ENCODE results near the gene CHRNB1.

Gene CHRNB1, protein sequence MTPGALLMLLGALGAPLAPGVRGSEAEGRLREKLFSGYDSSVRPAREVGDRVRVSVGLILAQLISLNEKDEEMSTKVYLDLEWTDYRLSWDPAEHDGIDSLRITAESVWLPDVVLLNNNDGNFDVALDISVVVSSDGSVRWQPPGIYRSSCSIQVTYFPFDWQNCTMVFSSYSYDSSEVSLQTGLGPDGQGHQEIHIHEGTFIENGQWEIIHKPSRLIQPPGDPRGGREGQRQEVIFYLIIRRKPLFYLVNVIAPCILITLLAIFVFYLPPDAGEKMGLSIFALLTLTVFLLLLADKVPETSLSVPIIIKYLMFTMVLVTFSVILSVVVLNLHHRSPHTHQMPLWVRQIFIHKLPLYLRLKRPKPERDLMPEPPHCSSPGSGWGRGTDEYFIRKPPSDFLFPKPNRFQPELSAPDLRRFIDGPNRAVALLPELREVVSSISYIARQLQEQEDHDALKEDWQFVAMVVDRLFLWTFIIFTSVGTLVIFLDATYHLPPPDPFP

DNA sequence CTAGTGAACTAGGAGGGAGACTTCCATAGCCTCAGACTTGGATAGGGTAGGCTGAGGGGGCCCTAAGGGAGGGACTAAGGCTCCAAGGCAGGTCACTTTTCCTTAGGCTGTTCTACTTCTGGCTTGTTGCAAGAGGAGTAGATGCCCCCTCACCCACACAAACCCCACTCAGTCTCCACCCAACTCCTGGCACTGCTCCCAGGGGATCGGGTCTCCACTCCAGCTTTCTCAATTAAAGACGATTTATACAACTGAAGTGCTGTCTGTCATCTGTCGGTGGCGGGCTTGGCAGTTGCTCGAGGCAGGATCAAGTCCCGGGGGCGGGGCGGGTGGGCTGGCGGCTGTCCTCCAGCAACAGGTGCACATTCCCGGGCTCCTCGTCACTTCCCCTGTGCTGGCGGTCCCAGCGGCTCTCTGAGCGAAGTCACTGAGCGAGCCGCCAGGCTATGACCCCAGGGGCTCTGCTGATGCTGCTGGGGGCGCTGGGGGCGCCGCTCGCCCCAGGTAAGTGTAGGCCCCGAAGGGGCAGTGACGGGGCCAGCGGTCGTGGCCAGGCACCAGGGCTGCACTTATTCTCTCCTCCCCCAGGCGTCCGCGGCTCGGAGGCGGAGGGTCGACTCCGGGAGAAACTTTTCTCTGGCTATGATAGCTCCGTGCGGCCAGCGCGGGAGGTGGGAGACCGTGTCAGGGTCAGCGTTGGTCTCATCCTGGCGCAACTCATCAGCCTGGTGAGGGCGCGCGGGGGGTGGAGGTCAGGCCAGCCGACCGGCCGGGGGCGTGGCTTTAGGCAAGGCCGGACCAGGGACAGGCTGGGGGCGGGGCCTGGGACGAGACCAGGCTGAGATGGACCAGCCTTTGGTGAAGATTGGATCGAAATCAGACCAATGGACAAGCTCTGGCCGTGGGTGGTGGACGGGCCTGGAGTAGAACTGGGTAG lies at the start of gene CHRNB1:
Gene CHRNB1, plus strand, starts transcription at position 380 of the 937 bp plus-strand sequence. Its CDS starts 67 bp downstream, at position 447.
- DNase-seq: no peak

DNA sequence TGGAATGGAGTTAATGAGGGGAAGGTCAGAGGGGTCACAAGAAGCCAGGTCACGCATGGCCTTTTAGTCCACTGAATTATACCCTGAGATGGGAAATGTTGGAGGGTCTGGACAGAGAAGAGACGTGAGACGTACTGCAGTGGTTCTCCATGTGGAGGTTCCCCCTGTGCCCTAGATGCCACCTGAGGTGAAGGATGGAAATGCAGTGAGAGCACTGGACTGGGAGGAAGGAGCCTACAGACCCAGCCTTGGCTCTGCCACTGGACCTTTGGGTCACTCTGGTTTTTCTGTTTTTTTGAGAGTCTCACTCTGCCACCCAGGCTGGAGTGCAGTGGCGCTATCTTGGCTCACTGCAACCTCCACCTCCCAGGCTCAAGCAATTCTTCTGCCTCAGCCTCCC lies 48.7 kb upstream of the CHRNB1 start:
- no peak for DNase-seq

GRCh38 chr17:7398612-7399011 lies 46.2 kb upstream of the CHRNB1 start:
- no peak for DNase-seq

GRCh38 chr17:7403043-7403726 lies 41.7 kb upstream of the CHRNB1 start:
- DNase-seq: no peak

- no peak for DNase-seq
Measured at GRCh38 chr17:7403727-7403976, 41.2 kb upstream of the CHRNB1 start.

DNA sequence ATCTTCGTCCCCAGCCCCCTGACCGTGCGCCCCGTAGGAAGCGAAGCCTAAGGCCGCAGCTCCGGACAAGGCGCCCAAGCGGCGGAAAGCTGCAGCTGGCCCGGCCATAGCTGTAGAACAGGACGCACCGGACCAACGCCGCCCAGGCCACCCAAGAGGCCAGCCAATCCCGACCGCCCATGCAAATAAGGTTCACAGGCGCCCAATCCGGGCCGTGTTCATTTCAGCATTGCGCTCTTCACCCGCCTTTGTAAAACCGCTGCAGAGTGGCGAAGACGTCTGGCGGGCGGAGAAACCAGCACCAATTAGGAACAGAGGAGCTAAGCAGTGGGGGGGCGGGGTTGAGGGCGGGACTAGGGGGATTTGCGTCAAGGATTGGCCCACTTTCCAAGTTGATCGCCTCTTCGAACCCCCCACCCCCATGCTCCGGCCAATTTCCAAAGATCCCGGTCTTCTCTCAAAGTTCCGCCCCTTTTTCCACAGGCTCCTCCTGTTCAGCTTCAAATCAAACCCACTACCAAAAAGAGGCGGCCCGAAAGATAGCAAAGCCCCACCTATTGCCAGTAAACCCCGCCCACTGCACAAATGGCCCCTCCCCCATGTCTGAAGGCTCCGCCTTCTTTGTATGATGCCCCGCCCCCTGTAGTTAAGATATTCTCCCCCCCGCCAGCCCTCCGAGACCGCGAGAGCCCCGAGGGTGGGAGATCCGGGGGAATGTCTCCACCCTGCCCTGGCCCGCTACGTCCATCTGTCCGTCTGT lies 40.7 kb upstream of the CHRNB1 start, which contains the start of gene TMEM256:
Gene TMEM256, minus strand, starts transcription at position 121 of the 760 bp plus-strand sequence. Its CDS starts 13 bp downstream, at position 108.
- DNase-seq: peak; percentile 93

DNA sequence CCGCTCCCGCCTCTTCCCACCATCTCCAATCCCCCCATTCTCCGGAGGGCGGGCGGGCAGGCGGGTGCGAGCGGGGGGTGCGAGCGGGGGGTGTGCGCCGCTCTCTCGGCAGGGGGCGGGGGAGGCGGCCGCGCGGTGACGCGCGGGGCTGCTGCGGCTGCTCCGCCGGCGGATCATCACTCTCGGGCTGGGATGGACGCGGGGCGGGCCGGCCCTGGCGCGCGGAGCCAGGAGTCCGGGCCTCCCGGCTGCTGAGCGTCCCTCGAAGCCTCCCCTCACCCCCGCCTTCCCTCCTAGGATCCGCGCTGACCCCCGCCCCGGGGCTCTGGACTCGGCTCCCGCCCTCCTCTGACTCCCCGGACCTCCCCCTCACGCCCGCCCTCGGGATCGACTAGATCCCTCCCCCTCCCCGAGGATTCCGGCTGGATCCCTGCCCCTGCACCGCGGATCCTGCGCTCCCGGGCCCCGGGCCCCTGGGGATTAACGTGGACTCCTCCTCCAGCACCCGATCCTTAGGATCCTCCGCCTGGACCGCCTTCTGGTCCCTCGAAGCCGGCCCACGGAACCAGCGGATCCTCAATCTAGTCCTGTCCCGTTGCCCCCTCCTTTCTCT lies 40.0 kb upstream of the CHRNB1 start:
- peak; percentile 63 for DNase-seq

DNA sequence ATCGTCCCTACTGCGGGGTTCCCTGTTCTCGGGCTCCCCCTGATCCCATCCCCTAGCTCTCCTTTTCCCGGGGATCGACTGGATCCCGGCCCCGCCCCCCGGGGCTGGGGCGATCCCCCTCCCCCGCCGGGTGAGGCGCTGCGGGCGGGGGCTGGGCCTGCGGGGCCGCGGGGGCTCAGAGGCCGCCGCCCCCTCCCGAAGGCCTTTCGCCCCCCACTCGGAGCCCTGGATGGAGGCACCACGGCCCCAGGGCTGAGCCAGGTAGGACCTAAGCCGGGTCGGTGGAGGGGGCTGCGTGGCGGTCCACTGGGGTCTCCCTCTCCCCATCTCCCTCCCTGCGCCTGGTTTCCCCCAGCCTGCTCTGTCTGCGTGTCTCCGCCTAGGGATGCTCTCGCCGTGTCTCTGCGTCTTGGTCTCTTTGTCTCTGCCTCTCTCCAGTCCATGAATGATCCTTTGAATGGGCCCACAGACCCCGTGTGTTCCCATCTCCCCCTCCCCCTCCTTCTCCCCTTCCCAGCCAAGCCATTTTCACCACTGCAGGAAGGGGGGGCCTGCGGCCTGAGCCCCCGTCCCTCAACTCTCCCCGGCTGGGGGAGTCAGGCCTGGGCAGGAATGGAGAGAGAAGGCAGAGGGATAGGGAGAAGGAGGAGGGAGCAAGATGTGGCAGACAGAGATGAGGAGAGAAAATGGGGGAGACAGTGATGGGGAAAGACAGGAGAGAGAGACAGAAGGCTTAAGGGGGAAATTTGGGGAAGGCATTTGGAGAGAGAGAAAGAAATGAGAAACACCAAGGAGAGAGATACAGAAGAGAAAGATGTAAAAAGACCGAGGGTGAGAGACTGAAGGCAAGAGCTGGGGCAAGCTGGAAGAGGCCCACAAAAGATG lies 39.3 kb upstream of the CHRNB1 start:
- no peak for DNase-seq

DNA sequence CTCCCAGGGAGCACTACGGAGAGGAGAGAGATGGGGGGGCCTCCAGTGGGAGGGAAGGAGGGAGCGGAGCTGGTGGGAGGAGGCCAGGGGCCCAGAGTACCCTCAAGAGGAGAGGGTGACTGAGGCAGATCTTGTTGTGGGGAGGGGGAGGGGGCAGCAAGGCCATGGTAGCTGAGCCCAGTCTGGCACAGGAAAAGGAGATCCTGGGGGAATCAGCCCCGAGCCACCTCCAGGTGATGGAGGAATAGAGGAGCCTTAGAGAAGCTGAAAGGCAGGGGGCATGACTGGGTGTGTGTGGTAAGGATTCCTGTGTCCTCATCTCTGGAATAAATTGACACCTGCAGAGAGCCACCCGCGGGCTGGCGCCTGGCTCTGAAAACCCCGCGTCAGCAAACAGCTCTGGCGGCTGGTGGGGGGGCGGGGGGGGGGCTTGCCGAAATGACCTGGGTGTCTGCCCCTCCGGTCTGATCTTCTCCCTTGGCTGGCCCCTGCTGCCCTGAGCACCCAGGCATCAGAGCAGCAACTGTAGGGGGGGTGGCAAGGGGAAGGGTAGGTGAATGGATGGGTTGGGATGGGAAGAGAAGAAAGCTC lies 38.5 kb upstream of the CHRNB1 start:
- no peak for DNase-seq

DNA sequence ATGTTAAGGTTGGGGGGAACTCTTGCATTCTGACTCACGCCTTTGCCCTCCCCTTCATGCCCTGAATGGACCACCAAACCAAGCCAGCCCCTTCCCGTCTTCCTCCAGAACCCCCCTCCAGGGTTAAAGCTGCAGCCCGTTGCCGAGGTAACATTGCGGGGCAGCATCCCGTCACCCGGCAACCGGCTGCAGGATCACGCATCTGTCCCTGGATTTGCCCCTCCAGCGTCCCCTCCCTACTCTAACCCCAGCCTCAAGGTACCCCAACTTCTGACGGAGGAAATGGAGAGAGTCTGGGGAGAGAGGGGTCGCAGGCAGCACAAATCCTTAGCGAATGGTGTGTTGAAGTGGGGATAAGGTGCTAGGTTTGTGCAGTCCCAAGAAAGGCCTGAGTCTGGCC lies 37.8 kb upstream of the CHRNB1 start:
- no peak for DNase-seq

GRCh38 chr17:7407485-7408251 lies 37.2 kb upstream of the CHRNB1 start, which contains the start of gene NLGN2:
Gene NLGN2, plus strand, starts transcription at chr17:7407845. Its CDS starts 411 bp downstream, at chr17:7408256.
- no peak for DNase-seq

GRCh38 chr17:7408252-7408727 lies 36.6 kb upstream of the CHRNB1 start:
- DNase-seq: no peak

- DNase-seq: no peak
Measured at GRCh38 chr17:7408863-7409262, 36.0 kb upstream of the CHRNB1 start.

DNA sequence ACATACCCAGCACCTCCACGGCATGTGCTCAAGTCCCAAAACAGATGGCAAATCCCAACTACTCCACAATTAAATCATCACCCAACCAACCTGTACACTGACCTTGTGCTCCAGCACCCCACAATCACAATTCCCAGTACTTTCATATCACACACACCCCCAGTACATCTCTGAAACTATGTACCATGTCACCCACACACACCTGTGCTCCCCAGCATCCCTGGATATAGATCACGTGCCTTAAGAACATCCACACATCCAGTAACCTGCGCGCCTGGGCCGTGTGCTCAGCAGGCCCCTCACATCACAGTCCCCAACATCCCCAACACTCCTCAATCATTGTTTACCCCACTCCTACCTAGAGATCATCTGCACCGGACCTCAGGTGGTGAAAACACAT lies 35.1 kb upstream of the CHRNB1 start:
- DNase-seq: no peak

GRCh38 chr17:7410634-7411426 lies 34.0 kb upstream of the CHRNB1 start:
- no peak for DNase-seq

GRCh38 chr17:7411427-7411750 lies 33.5 kb upstream of the CHRNB1 start:
- DNase-seq: no peak

- no peak for DNase-seq
Measured at GRCh38 chr17:7413346-7413985, 31.4 kb upstream of the CHRNB1 start.

DNA sequence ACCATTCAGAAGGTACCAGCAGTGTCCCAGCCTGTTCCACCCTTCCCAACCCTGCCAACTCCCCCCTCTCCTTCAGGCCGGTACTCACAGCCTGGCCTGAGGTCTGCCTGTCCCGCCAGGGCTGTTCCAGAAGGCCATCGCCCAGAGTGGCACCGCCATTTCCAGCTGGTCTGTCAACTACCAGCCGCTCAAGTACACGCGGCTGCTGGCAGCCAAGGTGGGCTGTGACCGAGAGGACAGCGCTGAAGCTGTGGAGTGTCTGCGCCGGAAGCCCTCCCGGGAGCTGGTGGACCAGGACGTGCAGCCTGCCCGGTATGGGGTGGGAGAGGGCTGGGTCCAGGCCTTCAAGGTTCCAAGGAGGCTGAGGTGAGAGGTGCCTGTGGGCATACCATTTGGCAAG lies 30.0 kb upstream of the CHRNB1 start:
- no peak for DNase-seq

Data from stimulated activated CD4-positive, alpha-beta T cell treated with anti-CD3 and anti-CD28 coated beads, Interleukin-12 subunit alpha, Interleukin-12 subunit beta, amount 100 ng/mL, for 4 hours (primary cell).